Measurements from ENCODE around the gene ADAM10.

DNA sequence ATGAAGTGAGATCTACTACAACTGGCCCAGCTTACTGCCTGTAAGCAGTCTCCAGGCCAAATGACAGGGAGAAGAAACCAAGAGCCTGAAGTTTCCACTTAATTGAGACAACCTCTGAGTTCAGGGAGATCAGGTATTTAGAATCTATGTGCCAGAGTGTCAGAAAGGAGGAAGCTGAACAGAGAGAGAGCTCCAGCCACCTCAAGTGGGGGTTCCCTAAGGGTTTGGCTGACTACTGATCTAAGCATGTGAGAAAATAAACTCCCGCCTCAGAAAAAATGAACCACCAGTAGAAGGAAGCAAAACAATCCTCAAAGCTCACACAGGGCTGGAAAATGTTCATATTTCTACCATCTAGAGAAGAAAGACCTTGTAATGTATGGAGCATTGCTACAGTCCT lies 25.0 kb downstream of the ADAM10 start:
- TF ChIP-seq, protein P1, sequence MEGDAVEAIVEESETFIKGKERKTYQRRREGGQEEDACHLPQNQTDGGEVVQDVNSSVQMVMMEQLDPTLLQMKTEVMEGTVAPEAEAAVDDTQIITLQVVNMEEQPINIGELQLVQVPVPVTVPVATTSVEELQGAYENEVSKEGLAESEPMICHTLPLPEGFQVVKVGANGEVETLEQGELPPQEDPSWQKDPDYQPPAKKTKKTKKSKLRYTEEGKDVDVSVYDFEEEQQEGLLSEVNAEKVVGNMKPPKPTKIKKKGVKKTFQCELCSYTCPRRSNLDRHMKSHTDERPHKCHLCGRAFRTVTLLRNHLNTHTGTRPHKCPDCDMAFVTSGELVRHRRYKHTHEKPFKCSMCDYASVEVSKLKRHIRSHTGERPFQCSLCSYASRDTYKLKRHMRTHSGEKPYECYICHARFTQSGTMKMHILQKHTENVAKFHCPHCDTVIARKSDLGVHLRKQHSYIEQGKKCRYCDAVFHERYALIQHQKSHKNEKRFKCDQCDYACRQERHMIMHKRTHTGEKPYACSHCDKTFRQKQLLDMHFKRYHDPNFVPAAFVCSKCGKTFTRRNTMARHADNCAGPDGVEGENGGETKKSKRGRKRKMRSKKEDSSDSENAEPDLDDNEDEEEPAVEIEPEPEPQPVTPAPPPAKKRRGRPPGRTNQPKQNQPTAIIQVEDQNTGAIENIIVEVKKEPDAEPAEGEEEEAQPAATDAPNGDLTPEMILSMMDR (IDR thresholded peaks at IDR 0.05): no peak
- TF ChIP-seq POLR2A (IDR thresholded peaks at IDR 0.05): no peak

Data from Peyer's patch (tissue), 4 donors.